ENCODE measurements around the gene SUGCT.
"Not testable (repeated sequence)": the region's sequence is repeated elsewhere in the genome, so short reads cannot be mapped to it uniquely, and the experiment has no call there.

Gene SUGCT

DNA sequence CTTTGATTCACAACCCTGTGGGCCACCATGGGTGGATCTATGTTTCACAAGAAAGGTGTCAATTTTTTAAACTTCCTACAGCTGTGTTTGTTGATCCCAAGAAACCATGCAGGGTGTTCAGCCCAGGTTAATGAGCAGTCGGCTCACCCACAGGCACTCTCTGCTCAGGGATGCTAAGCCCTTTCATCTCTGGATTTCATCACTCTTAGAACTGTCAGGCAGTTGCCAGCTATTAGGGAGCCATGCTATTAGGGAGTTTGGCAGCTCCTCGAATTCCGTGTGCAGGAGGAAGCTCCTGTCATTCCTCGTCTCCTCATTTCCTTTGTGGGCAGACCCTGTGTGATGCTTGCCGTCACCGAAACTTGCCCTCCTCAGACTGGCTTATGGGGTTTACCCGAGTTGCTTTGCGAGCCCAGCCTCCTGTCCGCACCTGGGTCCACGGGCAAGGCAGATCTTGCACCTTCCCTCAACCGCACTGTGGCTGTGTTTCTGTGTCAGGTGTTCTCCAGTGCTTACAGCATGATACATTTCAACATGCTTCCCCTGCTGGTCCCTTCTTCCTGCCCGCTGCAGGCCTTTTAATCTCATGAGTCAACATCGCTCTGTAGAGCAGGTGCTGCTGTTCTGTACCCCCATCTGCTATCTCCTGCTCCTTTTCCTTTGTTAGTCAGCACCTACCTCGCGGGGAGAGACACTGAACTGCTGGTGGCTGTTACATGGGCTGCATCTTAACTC lies 509.8 kb downstream of the SUGCT start:
- in situ Hi-C loops (cut with HindIII; ENCODE audit: low sequenced_read_pairs): no loop called here

GRCh38 chr7:40645197-40645596 lies 510.4 kb downstream of the SUGCT start:
- in situ Hi-C loops (cut with HindIII; ENCODE audit: low sequenced_read_pairs): no loop called here

GRCh38 chr7:40646717-40647116 lies 511.9 kb downstream of the SUGCT start:
- in situ Hi-C loops (cut with HindIII; ENCODE audit: low sequenced_read_pairs): no loop called here

- in situ Hi-C loops (cut with HindIII; ENCODE audit: low sequenced_read_pairs): no loop called here
These were observed 512.9 kb downstream of the SUGCT start for GRCh38 chr7:40647719-40648118.

- in situ Hi-C loops (cut with HindIII; ENCODE audit: low sequenced_read_pairs): no loop called here
These were observed 514.4 kb downstream of the SUGCT start for GRCh38 chr7:40649247-40649646.

GRCh38 chr7:40650903-40651302 lies 516.1 kb downstream of the SUGCT start:
- in situ Hi-C loops (cut with HindIII; ENCODE audit: low sequenced_read_pairs): not testable (repeated sequence)

DNA sequence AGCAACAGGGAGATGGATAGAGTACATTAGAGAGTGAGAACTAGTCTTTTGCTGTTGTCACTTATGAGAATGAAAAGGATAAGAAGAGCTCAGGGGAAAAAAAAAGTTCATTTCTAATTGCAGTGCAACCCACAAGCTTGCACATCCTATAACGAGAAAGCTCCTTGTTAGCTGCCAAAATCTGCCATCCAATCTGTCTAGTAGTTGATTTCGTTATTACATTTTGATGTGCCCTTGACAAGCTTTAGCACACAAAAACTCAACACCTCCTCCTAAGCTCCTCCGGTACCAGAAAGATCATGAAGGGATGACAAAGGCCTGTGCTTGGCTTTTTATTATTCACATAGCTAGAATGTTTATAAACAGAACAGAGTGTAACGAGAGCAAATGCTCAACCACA lies 519.4 kb downstream of the SUGCT start:
- in situ Hi-C loops (cut with HindIII; ENCODE audit: low sequenced_read_pairs): no loop called here

DNA sequence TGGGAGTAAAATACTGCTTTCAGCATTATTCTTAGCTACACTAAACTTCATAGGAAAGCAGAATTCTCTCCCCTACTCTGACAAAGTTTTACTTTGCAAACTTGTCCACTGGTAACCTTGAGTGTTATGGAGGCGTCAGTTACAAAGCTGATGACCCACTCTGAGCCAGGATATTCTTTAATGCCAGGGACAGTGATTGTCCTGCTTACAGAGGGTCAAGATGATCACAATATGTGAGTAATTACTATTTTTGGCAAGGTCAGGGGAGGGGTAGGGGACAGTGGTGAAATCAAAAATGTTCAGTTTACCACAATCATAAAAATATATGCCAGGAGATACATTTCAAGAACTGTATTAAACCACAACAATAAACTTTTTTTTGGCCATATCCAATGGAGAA lies 520.6 kb downstream of the SUGCT start:
- in situ Hi-C loops (cut with HindIII; ENCODE audit: low sequenced_read_pairs): no loop called here

- in situ Hi-C loops (cut with HindIII; ENCODE audit: low sequenced_read_pairs): no loop called here
These were observed 521.5 kb downstream of the SUGCT start for GRCh38 chr7:40656349-40656748.

DNA sequence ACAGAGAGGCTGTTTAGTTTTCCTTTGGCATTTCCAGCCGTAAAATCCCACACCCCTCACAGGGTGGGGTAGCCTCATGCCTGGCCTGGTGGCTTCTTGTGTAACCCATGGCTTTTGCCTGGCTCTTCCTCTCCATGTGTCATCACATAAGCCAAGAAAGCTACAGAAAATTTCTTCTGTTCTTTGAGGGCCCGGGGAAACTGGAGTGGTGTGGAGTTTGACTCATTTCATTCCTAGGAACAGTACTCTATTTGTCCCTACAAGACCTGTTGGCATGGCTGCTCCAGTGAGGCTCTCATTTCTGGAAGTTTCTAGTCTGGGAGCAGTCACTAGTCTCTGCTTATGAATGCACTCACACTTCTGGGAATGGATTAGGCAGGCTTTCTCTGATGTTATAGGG lies 523.9 kb downstream of the SUGCT start:
- in situ Hi-C loops (cut with HindIII; ENCODE audit: low sequenced_read_pairs): no loop called here

GRCh38 chr7:40659231-40659630 lies 524.4 kb downstream of the SUGCT start:
- in situ Hi-C loops (cut with HindIII; ENCODE audit: low sequenced_read_pairs): no loop called here

- in situ Hi-C loops (cut with HindIII; ENCODE audit: low sequenced_read_pairs): no loop called here
These were observed 538.5 kb downstream of the SUGCT start for GRCh38 chr7:40673285-40673684.

DNA sequence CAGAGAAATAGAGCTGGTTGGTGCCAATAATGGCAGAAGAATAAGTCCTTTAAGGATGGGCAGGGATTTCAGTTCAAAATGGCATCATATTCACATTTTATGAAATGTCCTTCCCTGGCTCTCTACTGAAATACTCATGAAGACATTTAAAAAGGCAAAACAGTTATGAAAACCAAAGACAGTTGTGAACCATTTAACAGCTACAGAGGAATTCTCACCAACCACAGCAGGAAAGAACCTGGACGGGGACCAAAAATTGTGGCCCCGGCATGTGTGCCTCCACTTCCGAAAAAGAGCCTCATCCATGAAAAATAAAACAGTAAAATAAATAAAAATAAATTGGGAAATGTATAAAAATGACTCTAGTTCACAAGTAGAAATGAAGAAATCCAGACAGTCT lies 539.5 kb downstream of the SUGCT start:
- in situ Hi-C loops (cut with HindIII; ENCODE audit: low sequenced_read_pairs): no loop called here

- in situ Hi-C loops (cut with HindIII; ENCODE audit: low sequenced_read_pairs): no loop called here
These were observed 540.9 kb downstream of the SUGCT start for GRCh38 chr7:40675741-40676140.

GRCh38 chr7:40676221-40676620 lies 541.4 kb downstream of the SUGCT start:
- in situ Hi-C loops (cut with HindIII; ENCODE audit: low sequenced_read_pairs): no loop called here

- in situ Hi-C loops (cut with HindIII; ENCODE audit: low sequenced_read_pairs): no loop called here
These were observed 545.9 kb downstream of the SUGCT start for GRCh38 chr7:40680657-40681056.

GRCh38 chr7:40682696-40683095 lies 547.9 kb downstream of the SUGCT start:
- in situ Hi-C loops (cut with HindIII; ENCODE audit: low sequenced_read_pairs): no loop called here

DNA sequence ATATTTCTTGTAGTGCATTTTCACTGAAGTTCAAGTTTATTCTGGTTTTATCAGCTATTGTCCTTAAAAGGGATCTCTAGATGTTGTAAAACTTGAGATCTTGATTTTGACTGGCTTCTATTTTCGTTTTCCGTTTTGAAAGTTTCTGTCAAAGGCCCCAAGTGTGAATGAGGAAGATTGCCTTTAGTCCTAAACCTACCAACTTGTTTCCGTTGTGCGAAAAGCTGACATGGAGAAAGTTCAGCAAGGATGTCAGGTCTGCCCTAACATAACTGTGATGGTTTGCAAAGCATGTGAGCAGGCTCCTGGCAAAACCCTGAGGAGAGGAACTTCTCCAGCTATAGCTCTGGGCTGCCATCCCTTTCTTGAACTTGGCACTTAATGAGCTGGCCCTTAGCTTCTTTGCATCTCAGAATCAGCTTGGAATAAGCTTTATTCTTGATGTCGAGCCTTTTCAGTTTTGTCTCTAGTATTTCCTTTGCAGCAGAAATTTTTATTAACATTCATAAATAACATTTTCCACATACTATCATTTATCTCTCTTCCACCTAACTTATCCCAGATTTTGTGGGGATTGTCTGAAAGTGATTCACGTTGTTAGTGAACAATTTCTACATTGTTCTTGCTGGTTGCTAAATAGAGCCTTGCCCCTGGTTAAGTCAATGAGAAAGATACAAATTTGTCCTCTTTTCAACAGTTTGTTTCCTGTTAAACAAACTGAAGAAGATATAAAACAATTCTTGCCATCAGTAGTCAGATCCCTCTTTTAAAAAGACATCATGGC lies 559.4 kb downstream of the SUGCT start:
- in situ Hi-C loops (cut with HindIII; ENCODE audit: low sequenced_read_pairs): no loop called here

- in situ Hi-C loops (cut with HindIII; ENCODE audit: low sequenced_read_pairs): no loop called here
These were observed 560.2 kb downstream of the SUGCT start for GRCh38 chr7:40694991-40695390.

DNA sequence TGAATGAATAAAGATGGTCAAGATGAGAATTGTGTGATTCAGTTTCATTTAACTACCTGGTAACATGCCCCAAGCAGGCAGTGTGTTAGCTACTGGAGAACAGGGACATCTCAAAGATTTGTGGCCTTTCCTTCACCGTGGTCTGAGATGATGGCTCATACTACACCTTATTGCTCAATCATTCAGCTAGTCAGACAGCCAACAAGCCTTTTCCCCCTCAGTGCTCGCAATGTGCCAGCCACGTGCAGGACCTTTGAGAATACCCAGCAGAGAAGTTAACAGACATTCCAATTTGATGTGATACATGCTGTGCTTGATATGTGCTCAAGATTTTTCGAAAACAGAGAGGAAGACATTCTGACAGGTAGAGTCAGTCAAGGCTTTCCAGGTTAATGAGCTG lies 562.8 kb downstream of the SUGCT start:
- in situ Hi-C loops (cut with HindIII; ENCODE audit: low sequenced_read_pairs): no loop called here

DNA sequence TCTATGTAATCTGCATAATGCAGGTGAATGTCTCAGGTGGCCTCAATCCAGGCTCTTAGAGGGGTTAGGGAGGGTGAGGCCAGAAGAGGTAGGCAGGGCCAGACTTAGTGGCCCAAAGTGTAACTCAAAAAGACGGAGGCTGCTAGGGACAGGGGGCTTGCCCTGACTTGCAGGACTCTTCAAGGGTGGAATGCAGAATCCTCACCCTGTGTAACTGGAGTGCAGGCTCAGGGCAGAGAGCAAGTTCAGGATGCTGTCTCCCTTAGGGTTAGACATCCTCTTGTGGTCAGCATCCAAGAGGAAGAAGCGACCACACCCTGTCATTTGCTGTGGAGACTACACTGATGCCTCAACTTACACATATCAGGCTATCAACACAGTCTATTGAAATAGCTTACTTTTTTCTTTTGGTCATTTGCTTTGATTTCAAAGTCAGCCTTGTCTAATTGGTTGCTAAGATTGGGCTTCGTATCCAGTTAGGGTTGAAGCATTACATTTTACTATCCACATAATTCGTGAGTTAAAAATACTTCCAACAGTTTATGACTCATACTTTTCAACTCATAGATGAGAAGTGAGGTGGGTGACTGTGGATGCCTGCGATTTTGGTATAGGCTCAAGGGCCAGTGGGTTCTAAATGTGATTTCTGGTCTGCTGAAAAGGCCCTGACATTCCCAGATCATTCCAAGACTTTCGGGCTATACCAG lies 563.6 kb downstream of the SUGCT start:
- in situ Hi-C loops (cut with HindIII; ENCODE audit: low sequenced_read_pairs): no loop called here

DNA sequence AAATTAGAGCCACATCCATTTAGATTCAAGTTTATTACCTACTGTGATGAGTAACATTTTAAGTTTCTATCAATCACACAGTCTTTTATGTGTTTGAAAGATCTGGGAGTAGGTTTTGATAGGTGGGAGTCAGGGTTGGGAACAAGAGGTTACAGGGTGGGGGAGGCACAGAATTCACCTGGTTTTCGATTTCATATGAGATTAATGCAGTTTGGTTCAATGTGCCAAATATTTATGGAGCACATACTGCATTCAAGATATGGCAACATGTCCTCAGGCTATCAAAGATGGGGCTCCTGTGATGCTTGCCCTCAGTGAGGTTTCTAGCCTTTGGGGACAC lies 564.1 kb downstream of the SUGCT start:
- in situ Hi-C loops (cut with HindIII; ENCODE audit: low sequenced_read_pairs): no loop called here

All from endothelial cell of hepatic sinusoid (primary cell).